Measurements from ENCODE around the gene EIPR1.

EIPR1 gene

GRCh38 chr2:3241971-3242746 is 135.5 kb downstream of the EIPR1 start (continued):
- TF ChIP-seq PATZ1 (CRISPR knock-in tag; IDR thresholded peaks at IDR 0.05; ENCODE audit: borderline replicate concordance) (no peak), ZNF565 (CRISPR knock-in tag; conservative IDR thresholded peaks at IDR 0.05; ENCODE audit: low read depth) (no peak), CREB5 (CRISPR knock-in tag; IDR thresholded peaks at IDR 0.05; ENCODE audit: low read depth) (no peak), CSRNP3 (CRISPR knock-in tag; IDR thresholded peaks at IDR 0.05) (no peak), POU6F1 (CRISPR knock-in tag; IDR thresholded peaks at IDR 0.05; ENCODE audit: borderline replicate concordance, low read depth) (no peak), ZNF8 (CRISPR knock-in tag; IDR thresholded peaks at IDR 0.05) (no peak), ZC3H10 (CRISPR knock-in tag; IDR thresholded peaks at IDR 0.05) (no peak), ZFP3 (CRISPR knock-in tag; IDR thresholded peaks at IDR 0.05) (no peak)

- TF ChIP-seq PPARA (CRISPR knock-in tag; IDR thresholded peaks at IDR 0.05; ENCODE audit: borderline replicate concordance) (no peak), ARNTL (CRISPR knock-in tag; IDR thresholded peaks at IDR 0.05; ENCODE audit: borderline replicate concordance, low read depth) (no peak), ZC3H10 (CRISPR knock-in tag; IDR thresholded peaks at IDR 0.05) (no peak), ZNF565 (CRISPR knock-in tag; conservative IDR thresholded peaks at IDR 0.05; ENCODE audit: low read depth) (no peak), RARB (CRISPR knock-in tag; IDR thresholded peaks at IDR 0.05) (no peak), ZFP30 (CRISPR knock-in tag; IDR thresholded peaks at IDR 0.05) (no peak), TCF4 (CRISPR knock-in tag; IDR thresholded peaks at IDR 0.05; ENCODE audit: borderline replicate concordance) (no peak), TOX (CRISPR knock-in tag; IDR thresholded peaks at IDR 0.05; ENCODE audit: borderline replicate concordance) (no peak), POU6F1 (CRISPR knock-in tag; IDR thresholded peaks at IDR 0.05; ENCODE audit: borderline replicate concordance, low read depth) (no peak), GLIS3 (CRISPR knock-in tag; IDR thresholded peaks at IDR 0.05) (no peak), TSHZ2 (CRISPR knock-in tag; IDR thresholded peaks at IDR 0.05) (no peak), ZFP3 (CRISPR knock-in tag; IDR thresholded peaks at IDR 0.05) (no peak), BACH2 (CRISPR knock-in tag; IDR thresholded peaks at IDR 0.05; ENCODE audit: borderline replicate concordance) (no peak), ISL1 (CRISPR knock-in tag; IDR thresholded peaks at IDR 0.05) (no peak), CSDC2 (CRISPR knock-in tag; IDR thresholded peaks at IDR 0.05) (no peak), SNAI2 (CRISPR knock-in tag; IDR thresholded peaks at IDR 0.05) (no peak), CSRNP3 (CRISPR knock-in tag; IDR thresholded peaks at IDR 0.05) (no peak), OSR1 (CRISPR knock-in tag; IDR thresholded peaks at IDR 0.05) (no peak), ESRRG (CRISPR knock-in tag; IDR thresholded peaks at IDR 0.05) (no peak)
- no peak for ATAC-seq
Measured at GRCh38 chr2:3238951-3239841, 138.4 kb downstream of the EIPR1 start.
